ACHN (cell line): Measurements from ENCODE around the gene PEX26.
"Not testable (repeated sequence)": the region's sequence is repeated elsewhere in the genome, so short reads cannot be mapped to it uniquely, and the experiment has no call there.

Source experiments
- DNase-seq: peaks from one replicate; pipeline ENCODE4 v3.0.0-alpha.2; 2015
- in situ Hi-C: cut with HindIII; loops from 2 replicates; pipeline ENCODE4 v1.10.0; 2017; ENCODE audit warnings: low sequenced_read_pairs, low pct_ligation_motif_present, low pct_unique_long_range_greater_than_20kb

PEX26 gene

GRCh38 chr22:18067548-18068341 is 10.0 kb upstream of the PEX26 start:
- in situ Hi-C loops, result no loop called here
- no peak for DNase-seq

GRCh38 chr22:18068381-18068988 is 9.3 kb upstream of the PEX26 start:
- in situ Hi-C loops, result no loop called here

GRCh38 chr22:18069041-18069440 is 8.7 kb upstream of the PEX26 start:
- no peak for DNase-seq
- in situ Hi-C loops, result no loop called here

More at GRCh38 chr22:18068381-18068988, 9.3 kb upstream of the PEX26 start:
- DNase-seq, result no peak

GRCh38 chr22:18070041-18070440 is 7.7 kb upstream of the PEX26 start:
- in situ Hi-C loops, result no loop called here
- DNase-seq, result no peak

GRCh38 chr22:18070556-18071306 is 7.1 kb upstream of the PEX26 start:
- in situ Hi-C loops, result no loop called here
- no peak for DNase-seq

GRCh38 chr22:18071307-18071967 is 6.4 kb upstream of the PEX26 start:
- in situ Hi-C loops, DNase-seq: not testable (repeated sequence)

- in situ Hi-C loops, result no loop called here
- DNase-seq, result no peak
Observed at GRCh38 chr22:18071968-18072310, 5.9 kb upstream of the PEX26 start.

- DNase-seq, result no peak
- in situ Hi-C loops, result no loop called here
Observed at GRCh38 chr22:18073467-18073866, 4.3 kb upstream of the PEX26 start.

GRCh38 chr22:18073927-18074326 is 3.9 kb upstream of the PEX26 start:
- DNase-seq, in situ Hi-C loops: not testable (repeated sequence)

GRCh38 chr22:18075101-18075719 is 2.6 kb upstream of the PEX26 start:
- in situ Hi-C loops, result no loop called here
- no peak for DNase-seq

GRCh38 chr22:18075720-18076497 is 1.9 kb upstream of the PEX26 start:
- peak; percentile 87 for DNase-seq
- in situ Hi-C loops, result no loop called here

- in situ Hi-C loops, result no loop called here
- DNase-seq, result no peak
Observed at GRCh38 chr22:18077087-18077638, 627 bp upstream of the PEX26 start.

- DNase-seq, result peak; percentile 39
- in situ Hi-C loops, result no loop called here
Observed at GRCh38 chr22:18078329-18079041, 695 bp downstream of the PEX26 start.

GRCh38 chr22:18079706-18080233 is 2.0 kb downstream of the PEX26 start:
- in situ Hi-C loops, result no loop called here
- no peak for DNase-seq

- DNase-seq, result no peak
- in situ Hi-C loops, result no loop called here
Observed at GRCh38 chr22:18081416-18081815, 3.6 kb downstream of the PEX26 start.

GRCh38 chr22:18082467-18082866 is 4.7 kb downstream of the PEX26 start:
- in situ Hi-C loops, result no loop called here
- DNase-seq, result no peak

GRCh38 chr22:18083406-18083805 is 5.6 kb downstream of the PEX26 start:
- in situ Hi-C loops, result no loop called here

More at GRCh38 chr22:18083406-18083805, 5.6 kb downstream of the PEX26 start:
- no peak for DNase-seq
